Testis (tissue), 3 donors: Measurements from ENCODE around the gene CD300LG. TPM values are rescaled to one million over a fixed set of nuclear protein-coding genes. Genes with fewer than 3 reads are reported as not detected.

Experiments
- DNase-seq: peaks from one replicate; pipeline ENCODE4 v3.0.0-alpha.2; 2019
- H3K27ac ChIP-seq, 2 donors: fragments of 200-600 bp; sonication (generic); one replicate each; pipeline ENCODE4 v1.5.1; 2019
- H3K27me3 ChIP-seq: fragments of 200-600 bp; sonication (generic); one replicate; pipeline ENCODE4 v1.5.1; 2019
- H3K36me3 ChIP-seq: fragments of 200-600 bp; sonication (generic); one replicate; pipeline ENCODE4 v1.5.1; 2017; ENCODE audit warnings: low read depth; ENCODE audit errors: missing control alignments
- H3K4me1 ChIP-seq: fragments of 200-600 bp; sonication (generic); one replicate; pipeline ENCODE4 v1.5.1; 2019
- H3K4me3 ChIP-seq, 2 donors: fragments of 200-600 bp; sonication (generic); one replicate each; pipeline ENCODE4 v1.5.1; 2017 to 2019
- H3K9me3 ChIP-seq: fragments of 200-600 bp; sonication (generic); one replicate; pipeline ENCODE4 v1.5.1; 2017
- POLR2A ChIP-seq: fragments of 450-650 bp; IDR thresholded peaks from one replicate; pipeline ENCODE4 v1.6.1; 2017; ENCODE audit warnings: antibody characterized with exemption, mild to moderate bottlenecking, moderate library complexity
- WGBS, 2 donors: methylation state at CpG; one replicate each; pipeline ENCODE4 v1.1.5; 2018; 5-methylcytosine and 5-hydroxymethylcytosine counted together
- intact Hi-C: fragments of 100-400 bp; cut with DNase I; formaldehyde crosslinking; loops from one replicate; pipeline ENCODE4 v1.15.1; 2023; ENCODE audit warnings: low total_unique reads
- polyA plus RNA-seq: library from polyadenylated mRNA; stranded (reverse); fragments of 350-450 nt; fragmentation: Illumina TruSeq; extraction: RNeasy Lipid Tissue Mini Kit (QIAGEN cat#74804); gene quantifications from one replicate; pipeline ENCODE4 v1.2.3, GENCODE V29; 2014; ENCODE audit warnings: low read depth, low replicate concordance; ENCODE audit not compliant: insufficient read depth
- total RNA-seq, 2 donors: library from RNA; depleted of rRNA; stranded (reverse); fragments of >200 nt; gene quantifications; one replicate each; pipeline ENCODE4 v1.2.3, GENCODE V29; 2016
- TF ChIP-seq, protein P1 (sequence below), 3 experiments: fragments of 450-650 bp in 2 of 3; fragments of 200-600 bp in 1 of 3; sonication (generic) in 1 of 3; IDR thresholded peaks; one replicate each; pipeline ENCODE4 v1.5.1; 2016 to 2019; ENCODE audit warnings: antibody characterized with exemption in 3 of 3, mild to moderate bottlenecking in 2 of 3, moderate library complexity in 1 of 3

The CD300LG gene
- total and polyA plus RNA-seq, 3 donors from 2014 or later: 48.4 to 53.9 (median 49.2) TPM

GRCh38 chr17:43845766-43846165 lies 1.2 kb upstream of the CD300LG start:
- TF ChIP-seq, protein P1, sequence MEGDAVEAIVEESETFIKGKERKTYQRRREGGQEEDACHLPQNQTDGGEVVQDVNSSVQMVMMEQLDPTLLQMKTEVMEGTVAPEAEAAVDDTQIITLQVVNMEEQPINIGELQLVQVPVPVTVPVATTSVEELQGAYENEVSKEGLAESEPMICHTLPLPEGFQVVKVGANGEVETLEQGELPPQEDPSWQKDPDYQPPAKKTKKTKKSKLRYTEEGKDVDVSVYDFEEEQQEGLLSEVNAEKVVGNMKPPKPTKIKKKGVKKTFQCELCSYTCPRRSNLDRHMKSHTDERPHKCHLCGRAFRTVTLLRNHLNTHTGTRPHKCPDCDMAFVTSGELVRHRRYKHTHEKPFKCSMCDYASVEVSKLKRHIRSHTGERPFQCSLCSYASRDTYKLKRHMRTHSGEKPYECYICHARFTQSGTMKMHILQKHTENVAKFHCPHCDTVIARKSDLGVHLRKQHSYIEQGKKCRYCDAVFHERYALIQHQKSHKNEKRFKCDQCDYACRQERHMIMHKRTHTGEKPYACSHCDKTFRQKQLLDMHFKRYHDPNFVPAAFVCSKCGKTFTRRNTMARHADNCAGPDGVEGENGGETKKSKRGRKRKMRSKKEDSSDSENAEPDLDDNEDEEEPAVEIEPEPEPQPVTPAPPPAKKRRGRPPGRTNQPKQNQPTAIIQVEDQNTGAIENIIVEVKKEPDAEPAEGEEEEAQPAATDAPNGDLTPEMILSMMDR (IDR thresholded peaks at IDR 0.05): no peak
- TF ChIP-seq POLR2A: no peak

GRCh38 chr17:43846221-43846712 lies 709 bp upstream of the CD300LG start:
- H3K27ac ChIP-seq: peak overlapping the region; percentile 77 to 81
- H3K9me3 ChIP-seq: no peaks in the 10 kb centered on the region
- H3K4me1 ChIP-seq: peaks cover 30% of the 10 kb centered on the region
- no peak for TF ChIP-seq POLR2A
- TF ChIP-seq, protein P1 (IDR thresholded peaks at IDR 0.05): peak; percentile 89 to 97 (median 91)
- no peaks in the 10 kb centered on the region for H3K27me3 ChIP-seq
- DNase-seq: peak; percentile 93
- intact Hi-C loops: no loop called here
- no peaks in the 10 kb centered on the region for H3K36me3 ChIP-seq
- peak overlapping the region in 1 of 2 donors; percentile 56 for H3K4me3 ChIP-seq
- WGBS, 2 donors: 11 to 25% methylated on average over 10 to 13 of the region's 13 CpGs

More at GRCh38 chr17:43845766-43846165, 1.2 kb upstream of the CD300LG start:
- Histone ChIP-seq H3K4me3 (no peak overlapping the region), H3K4me1 (peaks cover 35% of the 10 kb centered on the region), H3K27me3 (no peaks in the 10 kb centered on the region), H3K9me3 (no peaks in the 10 kb centered on the region), H3K36me3 (no peaks in the 10 kb centered on the region), H3K27ac (no peak overlapping the region)
- intact Hi-C loops: no loop called here
- DNase-seq: no peak
- WGBS, 2 donors: 61 to 65% methylated on average over 4 of the region's 4 CpGs

DNA sequence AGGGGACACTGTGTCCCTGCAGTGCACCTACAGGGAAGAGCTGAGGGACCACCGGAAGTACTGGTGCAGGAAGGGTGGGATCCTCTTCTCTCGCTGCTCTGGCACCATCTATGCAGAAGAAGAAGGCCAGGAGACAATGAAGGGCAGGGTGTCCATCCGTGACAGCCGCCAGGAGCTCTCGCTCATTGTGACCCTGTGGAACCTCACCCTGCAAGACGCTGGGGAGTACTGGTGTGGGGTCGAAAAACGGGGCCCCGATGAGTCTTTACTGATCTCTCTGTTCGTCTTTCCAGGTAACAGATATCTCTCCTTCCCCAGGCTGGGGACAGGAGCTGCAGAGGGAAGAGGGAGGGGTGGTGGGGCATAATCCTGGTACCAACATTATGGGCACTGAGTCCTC lies 1.6 kb downstream of the CD300LG start:
- WGBS, 2 donors: 78 to 81% methylated on average over 10 of the region's 10 CpGs
- Histone ChIP-seq H3K27me3 (no peaks in the 10 kb centered on the region), H3K9me3 (no peaks in the 10 kb centered on the region), H3K27ac (peak overlapping the region; percentile 9 to 63), H3K36me3 (no peaks in the 10 kb centered on the region), H3K4me3 (no peak overlapping the region), H3K4me1 (peaks cover 26% of the 10 kb centered on the region)
- intact Hi-C loops: no loop called here
- no peak for DNase-seq
- no peak for TF ChIP-seq POLR2A
- TF ChIP-seq, protein P1 (IDR thresholded peaks at IDR 0.05): no peak

- no peaks in the 10 kb centered on the region for H3K27me3 ChIP-seq
- no peak for DNase-seq
- intact Hi-C loops: no loop called here
- no peaks in the 10 kb centered on the region for H3K9me3 ChIP-seq
- 93 to 94% methylated on average over 6 to 8 of the region's 8 CpGs for WGBS, 2 donors
- TF ChIP-seq, protein P1 (IDR thresholded peaks at IDR 0.05): no peak
- TF ChIP-seq POLR2A: no peak
- H3K27ac ChIP-seq: no peak overlapping the region
- peaks cover 31% of the 10 kb centered on the region for H3K4me1 ChIP-seq
- H3K4me3 ChIP-seq: no peak overlapping the region
- H3K36me3 ChIP-seq: no peaks in the 10 kb centered on the region
Measured at GRCh38 chr17:43849116-43849515, 2.1 kb downstream of the CD300LG start.

DNA sequence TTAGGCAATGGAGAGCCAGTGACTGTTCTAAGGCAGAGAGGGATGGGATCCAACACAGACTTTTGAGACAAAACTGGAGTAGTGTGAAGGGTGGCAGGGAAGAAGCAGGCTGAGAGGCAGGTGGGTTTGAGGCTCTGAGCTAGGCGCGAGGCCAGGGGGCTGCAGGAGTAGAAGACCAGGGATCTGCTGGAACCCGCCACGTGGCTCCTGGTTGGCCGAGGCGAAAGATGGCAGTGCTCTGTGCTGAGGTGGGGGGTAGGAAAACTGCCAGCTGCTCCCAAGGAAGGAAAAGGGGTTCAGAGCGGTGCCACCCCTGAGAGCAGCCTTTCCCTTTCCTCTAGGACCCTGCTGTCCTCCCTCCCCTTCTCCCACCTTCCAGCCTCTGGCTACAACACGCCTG lies 5.6 kb downstream of the CD300LG start:
- H3K27ac ChIP-seq: no peak overlapping the region
- H3K4me1 ChIP-seq: peaks cover 21% of the 10 kb centered on the region
- intact Hi-C loops: no loop called here
- H3K36me3 ChIP-seq: no peaks in the 10 kb centered on the region
- no peaks in the 10 kb centered on the region for H3K9me3 ChIP-seq
- no peak for DNase-seq
- TF ChIP-seq POLR2A: no peak
- TF ChIP-seq, protein P1 (IDR thresholded peaks at IDR 0.05): no peak
- no peak overlapping the region for H3K4me3 ChIP-seq
- WGBS, 2 donors: 92 to 98% methylated on average over 8 of the region's 8 CpGs
- H3K27me3 ChIP-seq: no peaks in the 10 kb centered on the region
